MCF 10A (cell line): Measurements from ENCODE around the gene PITPNM1. TPM values are rescaled to one million over a fixed set of nuclear protein-coding genes. Genes with fewer than 3 reads are reported as not detected.

ENCODE experiments used
- BruUV-seq: library from RNA; stranded (reverse); fragments of 400-500 nt; replicated peaks from 2 replicates; lab custom pipeline; 2021; lab: Mats Ljungman, UMichigan
- CTCF ChIA-PET: fragments of 300-600 bp; sonication (Branson Sonifier 250); formaldehyde crosslinking; extraction: SDS; loops from one replicate; lab custom pipeline; 2021; ENCODE audit warnings: antibody characterized with exemption, inconsistent platforms; lab: Yijun Ruan, JAX
- POLR2A ChIA-PET: fragments of 300-600, 350-650 bp; sonication (Branson Sonifier 250); formaldehyde crosslinking; extraction: SDS; loops from one replicate; lab custom pipeline; 2020; ENCODE audit warnings: antibody characterized with exemption, inconsistent platforms; lab: Yijun Ruan, JAX
- DNase-seq: peaks from one replicate; pipeline ENCODE4 v3.0.0-alpha.2; 2018; ENCODE audit not compliant: unreplicated experiment
- H3K27ac Mint-ChIP-seq: one replicate; pipeline ENCODE4 v1.8.0; 2022; ENCODE audit warnings: mild to moderate bottlenecking, low read depth, mixed read lengths; ENCODE audit not compliant: unreplicated experiment
- H3K27me3 Mint-ChIP-seq: one replicate; pipeline ENCODE4 v1.8.0; 2022; ENCODE audit warnings: mixed read lengths; ENCODE audit not compliant: insufficient read depth, unreplicated experiment
- H3K36me3 Mint-ChIP-seq: one replicate; pipeline ENCODE4 v1.8.0; 2022; ENCODE audit warnings: mild to moderate bottlenecking, moderate library complexity, mixed read lengths; ENCODE audit not compliant: insufficient read depth, unreplicated experiment
- H3K4me1 Mint-ChIP-seq: one replicate; pipeline ENCODE4 v1.8.0; 2022; ENCODE audit warnings: mixed read lengths; ENCODE audit not compliant: insufficient read depth, unreplicated experiment
- H3K4me3 Mint-ChIP-seq: one replicate; pipeline ENCODE4 v1.8.0; 2022; ENCODE audit warnings: mild to moderate bottlenecking, moderate library complexity, mixed read lengths; ENCODE audit not compliant: unreplicated experiment
- H3K9me3 Mint-ChIP-seq: one replicate; pipeline ENCODE4 v1.8.0; 2022; ENCODE audit warnings: mixed read lengths; ENCODE audit not compliant: unreplicated experiment
- CTCF ChIP-seq: fragments of 200-600 bp; IDR thresholded peaks from one replicate; pipeline ENCODE4 v1.8.0; 2022; ENCODE audit warnings: antibody characterized with exemption, mild to moderate bottlenecking; ENCODE audit not compliant: unreplicated experiment
- intact Hi-C: fragments of 100-400 bp; cut with micrococcal nuclease; formaldehyde crosslinking; loops from 2 replicates; pipeline ENCODE4 v1.14.1; 2022
- total RNA-seq: library from RNA; stranded (reverse); gene quantifications from 2 replicates; pipeline ENCODE4 v1.2.3, GENCODE V29; 2022

The PITPNM1 gene
- total RNA-seq, 1 experiment from 2014 or later, result 38.7 TPM

GRCh38 chr11:67453816-67454732, 51.1 kb downstream of the PITPNM1 start:
- POLR2A ChIA-PET, result no interaction called here
- TF ChIP-seq CTCF, result no peak
- Mint-ChIP-seq H3K27ac (no peak overlapping the region), H3K9me3 (no peaks in the 10 kb centered on the region), H3K36me3 (peaks cover 4% of the 10 kb centered on the region), H3K27me3 (no peaks in the 10 kb centered on the region), H3K4me3 (no peak overlapping the region), H3K4me1 (no peaks in the 10 kb centered on the region)
- intact Hi-C loops, result no loop called here
- BruUV-seq, result no TSS peak
- CTCF ChIA-PET, result interaction anchor here (0.5 kb wide), 1 partner anchor 101 kb away, joined by 5 read pairs; the partner anchor contains the start of gene POLD4
- no peak for DNase-seq

- H3K4me3 Mint-ChIP-seq, result no peak within 1 kb of the TSS
- H3K4me1 Mint-ChIP-seq, result no peaks in the 10 kb centered on the region
- no peaks in the 10 kb centered on the region for H3K27me3 Mint-ChIP-seq
- no peaks in the 10 kb centered on the region for H3K9me3 Mint-ChIP-seq
- ChIA-PET POLR2A (no interaction called here), CTCF (interaction anchor here (0.8 kb wide), 1 partner anchor 51 kb away, joined by 3 read pairs; the partner anchor contains the start of gene PPP1CA)
- DNase-seq, result no peak
- BruUV-seq, result no TSS peak
- no peak within 1 kb of the TSS for H3K27ac Mint-ChIP-seq
- peaks cover 4% of the 10 kb centered on the region for H3K36me3 Mint-ChIP-seq
- no peak for TF ChIP-seq CTCF
- intact Hi-C loops, result no loop called here
Measured at GRCh38 chr11:67452141-67452952, 52.8 kb downstream of the PITPNM1 start, which contains the start of gene GPR152. TSS of gene GPR152 (minus strand) at chr11:67452729. CDS start at chr11:67452724, 5 bp downstream.

- H3K27me3 Mint-ChIP-seq, result no peaks in the 10 kb centered on the region
- TF ChIP-seq CTCF, result no peak
- ChIA-PET CTCF (no interaction called here), POLR2A (no interaction called here)
- BruUV-seq, result no TSS peak
- intact Hi-C loops, result no loop called here
- H3K9me3 Mint-ChIP-seq, result no peaks in the 10 kb centered on the region
- DNase-seq, result no peak
- H3K27ac Mint-ChIP-seq, result no peak overlapping the region
- no peak overlapping the region for H3K4me3 Mint-ChIP-seq
- no peaks in the 10 kb centered on the region for H3K4me1 Mint-ChIP-seq
- H3K36me3 Mint-ChIP-seq, result peaks cover 4% of the 10 kb centered on the region
Measured at GRCh38 chr11:67451658-67451976, 53.5 kb downstream of the PITPNM1 start.
